GM19468 (cell line): ENCODE data around the gene BASP1.
"Not testable (repeated sequence)": the region's sequence is repeated elsewhere in the genome, so short reads cannot be mapped to it uniquely, and the experiment has no call there.

Experiments
- ATAC-seq: cut with Tn5 transposase; IDR thresholded peaks from one replicate; pipeline ENCODE4 v1.9.1; 2021; ENCODE audit warnings: mild to moderate bottlenecking, moderate library complexity, moderate number of reproducible peaks; ENCODE audit not compliant: unreplicated experiment; ENCODE audit errors: extremely low read depth

BASP1 gene

GRCh38 chr5:17243287-17244063 lies 26.0 kb downstream of the BASP1 start:
- ATAC-seq = no peak

DNA sequence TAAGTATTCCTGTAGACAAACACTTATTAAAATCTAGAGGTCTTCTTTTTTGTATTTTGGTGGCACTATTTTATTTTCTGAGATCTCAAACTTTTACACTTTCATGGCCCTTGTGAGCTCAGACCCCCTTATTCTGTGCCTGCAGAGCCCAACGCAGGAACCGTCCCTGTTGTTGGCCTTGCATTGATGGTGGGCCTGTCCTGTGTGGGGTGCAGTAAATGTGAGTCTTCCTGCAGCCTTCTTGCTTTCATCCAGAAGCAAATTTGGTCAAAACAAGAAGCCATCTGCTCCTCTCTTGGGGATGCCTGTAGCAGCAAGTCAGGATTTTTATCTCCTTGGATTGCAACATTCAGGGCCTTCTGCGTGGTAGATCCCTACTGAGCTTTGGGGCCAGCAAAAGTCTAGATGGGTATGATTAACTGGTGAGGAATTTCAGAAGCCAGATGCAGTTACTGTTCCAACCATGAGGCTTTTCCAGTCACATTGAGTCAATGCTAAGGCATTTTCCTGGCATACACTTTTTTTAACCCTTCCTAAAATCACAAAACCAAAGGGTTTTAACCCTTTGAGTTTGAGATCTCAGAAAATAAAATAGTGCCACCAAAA lies 31.7 kb downstream of the BASP1 start:
- ATAC-seq = no peak

- not testable (repeated sequence) for ATAC-seq
These were observed 32.4 kb downstream of the BASP1 start for GRCh38 chr5:17249841-17250240.

DNA sequence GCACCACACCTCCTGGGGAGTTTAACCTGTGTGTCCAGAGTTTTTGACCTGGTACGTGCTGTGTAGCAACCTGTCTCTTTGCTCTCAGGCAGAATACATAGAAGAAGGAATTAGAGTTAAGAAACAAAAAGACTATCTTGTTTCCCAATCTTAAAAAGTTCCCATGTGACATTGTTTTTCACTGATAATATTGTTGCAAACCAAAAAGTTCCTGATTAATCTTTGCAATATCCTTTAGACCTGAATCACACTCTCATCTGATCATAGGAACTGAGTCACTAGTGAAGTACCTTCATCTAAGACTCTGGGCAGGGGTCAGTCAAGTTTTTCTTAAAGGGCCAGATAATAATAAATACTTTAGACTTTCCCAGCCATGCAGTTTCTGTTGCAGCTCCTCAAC lies 35.1 kb downstream of the BASP1 start:
- no peak for ATAC-seq

DNA sequence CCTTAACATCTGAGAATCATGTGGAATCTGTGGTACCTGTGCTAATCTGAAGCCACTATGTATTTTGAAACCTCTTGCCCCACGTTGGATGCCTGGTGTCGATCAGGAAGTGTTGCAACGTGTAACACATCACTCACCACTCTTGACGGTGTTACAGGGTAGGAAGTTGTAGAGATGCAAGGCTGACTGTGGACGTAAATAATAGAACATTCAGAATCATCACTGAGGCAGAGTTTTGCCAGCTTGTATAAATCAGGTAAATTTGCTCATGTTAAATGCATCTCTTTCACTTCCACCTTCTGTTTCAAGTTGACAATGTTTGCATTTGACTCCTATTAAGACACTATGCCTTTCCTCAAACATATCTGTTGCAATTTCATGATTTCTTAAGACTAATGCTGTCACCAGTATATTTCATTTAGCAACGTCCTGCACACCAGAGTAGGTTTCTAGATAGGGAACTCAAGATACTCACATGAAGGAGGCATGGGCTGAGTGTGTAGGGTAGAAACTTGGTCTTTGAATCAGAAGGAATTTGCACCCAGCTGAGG lies 38.1 kb downstream of the BASP1 start:
- no peak for ATAC-seq

GRCh38 chr5:17256171-17256570 lies 38.7 kb downstream of the BASP1 start:
- no peak for ATAC-seq

DNA sequence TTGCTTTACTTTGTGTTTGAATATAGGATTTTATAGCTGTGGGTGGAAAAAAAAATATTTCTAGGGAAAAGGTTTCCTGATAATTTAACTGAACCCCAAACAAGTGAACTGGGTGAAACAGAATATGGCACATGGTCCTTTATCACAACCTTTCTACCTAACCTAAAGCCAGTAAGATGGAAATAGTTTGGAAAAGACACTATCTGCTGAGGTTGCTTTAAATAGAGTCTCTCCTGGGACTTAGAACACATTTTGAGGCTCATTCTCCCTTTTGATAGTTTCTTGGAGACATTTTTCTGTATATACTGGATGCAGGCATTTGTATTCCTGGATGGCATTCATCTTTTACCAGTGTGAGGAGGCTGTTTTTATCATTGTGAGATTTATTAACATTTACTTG lies 39.4 kb downstream of the BASP1 start:
- ATAC-seq = no peak

DNA sequence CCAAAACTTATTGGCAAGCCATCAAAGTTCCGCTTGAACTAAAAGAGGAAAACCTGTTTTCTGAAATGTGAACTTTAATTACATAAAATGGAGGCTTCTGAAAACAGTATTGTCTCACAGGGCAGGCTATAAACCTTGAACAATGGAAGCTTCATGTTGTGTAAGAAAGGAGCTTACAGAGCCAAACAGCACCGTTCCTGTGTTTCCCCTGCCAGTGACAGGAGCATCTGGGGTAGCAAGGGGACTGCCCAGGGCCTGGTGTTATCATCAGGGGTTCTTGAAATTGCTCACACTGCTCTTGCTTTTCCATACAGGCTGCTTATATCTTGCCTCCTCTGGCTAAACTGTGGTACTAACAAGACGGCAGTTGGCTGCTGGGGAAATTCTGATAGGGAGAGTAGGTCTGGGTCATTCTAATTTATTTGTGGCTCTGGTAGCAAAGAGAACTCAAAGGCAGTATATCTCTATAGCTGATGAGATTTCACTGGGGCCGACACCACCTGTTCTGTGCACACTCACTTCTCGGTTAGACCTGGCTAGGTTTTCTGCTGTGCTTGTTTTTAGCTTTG lies 40.4 kb downstream of the BASP1 start:
- peak; percentile 38 for ATAC-seq

DNA sequence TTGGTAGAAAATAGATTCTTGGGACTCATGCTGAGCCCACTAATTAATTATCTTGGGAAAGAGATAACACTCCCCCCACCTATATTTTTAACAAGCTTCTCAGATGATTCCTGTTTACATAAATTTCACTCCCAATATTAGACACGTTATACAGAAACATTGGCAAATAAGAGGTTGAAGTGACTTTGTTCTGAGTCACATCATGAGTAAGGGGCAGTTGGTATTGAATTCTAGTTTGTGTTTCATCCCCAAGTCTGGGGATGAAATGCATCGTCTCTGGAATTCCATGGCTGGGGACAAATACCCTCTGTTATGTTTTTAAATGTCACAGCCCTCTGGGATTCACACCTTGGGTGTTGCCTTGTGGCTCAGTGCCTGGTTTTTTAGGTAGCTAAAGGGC lies 41.0 kb downstream of the BASP1 start:
- no peak for ATAC-seq

DNA sequence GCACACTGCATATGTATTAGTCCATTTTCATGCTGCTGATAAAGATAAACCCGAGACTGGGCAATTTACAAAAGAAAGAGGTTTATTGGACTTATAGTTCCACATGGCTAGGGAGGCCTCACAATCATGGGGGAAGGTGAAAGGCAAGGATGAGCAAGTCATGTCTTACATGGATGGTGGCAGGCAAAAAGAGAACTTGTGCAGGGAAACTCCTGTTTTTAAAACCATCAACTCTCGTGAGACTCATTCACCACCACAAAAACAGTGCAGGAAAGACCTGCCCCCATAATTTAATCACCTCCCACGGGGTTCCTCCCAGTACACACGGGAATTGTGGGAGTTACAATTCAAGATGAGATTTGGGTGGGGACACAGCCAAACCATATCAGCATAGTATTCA lies 41.6 kb downstream of the BASP1 start:
- ATAC-seq = not testable (repeated sequence)

GRCh38 chr5:17259630-17260257 lies 42.3 kb downstream of the BASP1 start:
- no peak for ATAC-seq

DNA sequence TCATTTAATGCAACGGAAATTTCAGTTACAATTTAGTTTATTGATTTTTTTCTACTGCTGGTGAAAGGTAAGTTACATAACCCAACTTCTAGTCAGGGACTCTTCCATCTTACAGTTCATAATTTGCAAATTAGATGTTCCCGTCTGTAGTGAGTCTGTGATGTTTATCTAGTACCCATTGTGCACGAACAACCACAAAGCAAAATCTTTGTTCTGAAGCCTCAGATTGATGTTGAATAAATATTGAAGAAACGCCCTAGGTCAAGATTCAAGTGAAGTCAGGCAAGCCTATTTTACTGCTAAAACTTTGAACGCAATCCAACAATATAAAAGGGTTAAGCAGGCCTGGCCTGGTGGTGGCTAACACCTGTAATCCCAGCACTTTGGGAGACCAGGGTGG lies 43.1 kb downstream of the BASP1 start:
- no peak for ATAC-seq

- no peak for ATAC-seq
These were observed 43.6 kb downstream of the BASP1 start for GRCh38 chr5:17261075-17261474.

DNA sequence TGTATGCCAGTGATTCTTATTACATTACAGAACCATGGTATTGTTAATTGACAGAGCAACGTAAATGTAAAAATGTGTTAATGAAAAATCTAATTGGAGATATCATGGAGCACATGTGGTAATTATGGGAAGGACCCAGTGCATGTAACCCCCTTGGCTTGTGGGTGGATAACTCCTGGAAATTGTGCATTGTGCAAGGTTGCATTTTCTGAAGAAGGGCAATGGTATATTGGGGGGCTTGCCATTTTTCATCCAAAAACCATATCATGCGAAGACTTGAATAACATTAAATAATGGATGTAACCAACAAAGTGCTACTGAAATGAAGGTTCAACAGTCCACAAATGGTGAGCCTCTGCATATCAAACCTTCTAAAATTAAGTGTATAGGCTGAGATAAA lies 47.6 kb downstream of the BASP1 start:
- ATAC-seq = no peak

GRCh38 chr5:17267106-17267505 lies 49.7 kb downstream of the BASP1 start:
- no peak for ATAC-seq

GRCh38 chr5:17269201-17269600 lies 51.8 kb downstream of the BASP1 start:
- peak; percentile 57 for ATAC-seq

- ATAC-seq = no peak
These were observed 54.7 kb downstream of the BASP1 start for GRCh38 chr5:17272111-17272510.

DNA sequence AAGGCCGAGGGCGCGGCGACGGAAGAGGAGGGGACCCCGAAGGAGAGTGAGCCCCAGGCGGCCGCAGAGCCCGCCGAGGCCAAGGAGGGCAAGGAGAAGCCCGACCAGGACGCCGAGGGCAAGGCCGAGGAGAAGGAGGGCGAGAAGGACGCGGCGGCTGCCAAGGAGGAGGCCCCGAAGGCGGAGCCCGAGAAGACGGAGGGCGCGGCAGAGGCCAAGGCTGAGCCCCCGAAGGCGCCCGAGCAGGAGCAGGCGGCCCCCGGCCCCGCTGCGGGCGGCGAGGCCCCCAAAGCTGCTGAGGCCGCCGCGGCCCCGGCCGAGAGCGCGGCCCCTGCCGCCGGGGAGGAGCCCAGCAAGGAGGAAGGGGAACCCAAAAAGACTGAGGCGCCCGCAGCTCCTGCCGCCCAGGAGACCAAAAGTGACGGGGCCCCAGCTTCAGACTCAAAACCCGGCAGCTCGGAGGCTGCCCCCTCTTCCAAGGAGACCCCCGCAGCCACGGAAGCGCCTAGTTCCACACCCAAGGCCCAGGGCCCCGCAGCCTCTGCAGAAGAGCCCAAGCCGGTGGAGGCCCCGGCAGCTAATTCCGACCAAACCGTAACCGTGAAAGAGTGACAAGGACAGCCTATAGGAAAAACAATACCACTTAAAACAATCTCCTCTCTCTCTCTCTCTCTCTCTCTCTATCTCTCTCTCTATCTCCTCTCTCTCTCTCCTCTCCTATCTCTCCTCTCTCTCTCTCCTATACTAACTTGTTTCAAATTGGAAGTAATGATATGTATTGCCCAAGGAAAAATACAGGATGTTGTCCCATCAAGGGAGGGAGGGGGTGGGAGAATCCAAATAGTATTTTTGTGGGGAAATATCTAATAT lies 58.1 kb downstream of the BASP1 start:
- ATAC-seq = no peak

DNA sequence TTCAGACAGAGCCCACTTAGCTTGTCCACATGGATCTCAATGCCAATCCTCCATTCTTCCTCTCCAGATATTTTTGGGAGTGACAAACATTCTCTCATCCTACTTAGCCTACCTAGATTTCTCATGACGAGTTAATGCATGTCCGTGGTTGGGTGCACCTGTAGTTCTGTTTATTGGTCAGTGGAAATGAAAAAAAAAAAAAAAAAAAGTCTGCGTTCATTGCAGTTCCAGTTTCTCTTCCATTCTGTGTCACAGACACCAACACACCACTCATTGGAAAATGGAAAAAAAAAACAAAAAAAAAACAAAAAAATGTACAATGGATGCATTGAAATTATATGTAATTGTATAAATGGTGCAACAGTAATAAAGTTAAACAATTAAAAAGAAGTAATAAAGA lies 59.0 kb downstream of the BASP1 start:
- ATAC-seq = peak; percentile 48

GRCh38 chr5:17277907-17278306 lies 60.5 kb downstream of the BASP1 start:
- ATAC-seq = no peak
